CD4-positive, alpha-beta T cell treated with Interleukin-17A for 4 hours (primary cell): ENCODE data around the gene SH3TC1.

ENCODE experiments used
- DNase-seq: peaks from one replicate; pipeline ENCODE4 v3.0.0-alpha.2; 2020; ENCODE audit warnings: mixed read lengths

SH3TC1 gene

DNA sequence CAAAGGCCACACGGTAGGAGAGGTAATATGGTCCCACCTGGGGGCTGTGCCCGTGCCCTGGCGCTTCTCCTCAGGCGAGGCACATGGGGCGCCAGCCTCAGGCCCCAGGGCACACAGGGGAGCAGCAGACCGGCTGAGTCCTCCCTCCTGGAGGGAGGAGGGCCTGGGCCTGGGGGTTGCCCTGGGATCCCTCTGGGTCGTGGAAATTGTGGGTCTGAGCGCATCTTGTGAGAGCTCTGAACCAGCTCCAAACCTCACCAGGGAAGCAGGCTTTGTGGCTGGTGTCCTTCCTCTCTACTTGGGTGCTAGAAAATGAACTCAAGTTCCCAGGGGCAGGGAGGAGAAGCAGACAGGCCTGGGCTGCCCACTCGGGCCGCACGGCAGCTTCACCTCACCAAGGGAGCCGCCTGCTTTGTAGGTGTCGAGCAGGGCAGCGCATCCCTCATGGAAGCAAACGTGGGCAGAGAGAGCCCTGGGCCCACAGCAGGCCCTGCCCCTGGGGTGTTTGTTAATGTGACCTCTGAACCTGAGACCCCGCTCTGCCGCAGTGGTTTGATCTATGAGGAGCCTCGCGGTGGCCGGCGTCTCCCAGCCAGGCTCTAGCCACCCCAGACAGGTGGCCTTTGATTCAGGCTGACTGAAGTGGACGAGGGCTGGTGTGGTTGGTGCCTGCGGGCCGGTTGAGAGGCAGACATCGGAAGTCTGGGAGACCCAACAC lies 81.2 kb downstream of the SH3TC1 start:
- DNase-seq = no peak

DNA sequence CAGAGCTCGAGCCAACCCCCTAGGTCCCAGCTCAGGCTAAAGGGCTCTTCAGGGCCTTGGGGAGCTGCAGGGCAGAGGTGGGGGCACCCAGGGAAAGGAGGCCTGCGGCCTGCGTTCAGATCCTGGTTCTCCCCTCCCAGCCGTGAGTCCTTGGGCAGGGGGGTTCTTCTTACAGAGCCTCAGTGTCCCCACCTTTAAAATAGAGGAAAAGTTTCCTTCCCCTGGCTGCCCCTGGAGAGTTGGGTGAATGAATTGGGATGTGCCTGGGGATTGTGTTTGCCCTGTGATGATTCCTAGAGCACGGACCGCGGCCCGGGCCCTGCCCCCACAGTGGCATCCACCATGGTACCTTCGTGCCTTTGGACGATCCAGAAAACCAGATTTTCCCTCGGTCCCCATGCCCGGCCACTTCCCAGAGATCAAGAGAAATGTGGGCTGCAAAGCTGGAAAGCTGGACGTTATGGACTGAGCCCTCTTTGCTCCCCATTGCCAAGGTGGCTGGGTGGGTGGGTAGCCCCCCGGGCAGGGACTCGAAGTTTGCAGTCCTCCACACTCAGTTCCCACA lies 81.9 kb downstream of the SH3TC1 start:
- DNase-seq = no peak

GRCh38 chr4:8281519-8282133 lies 82.5 kb downstream of the SH3TC1 start:
- DNase-seq = no peak

DNA sequence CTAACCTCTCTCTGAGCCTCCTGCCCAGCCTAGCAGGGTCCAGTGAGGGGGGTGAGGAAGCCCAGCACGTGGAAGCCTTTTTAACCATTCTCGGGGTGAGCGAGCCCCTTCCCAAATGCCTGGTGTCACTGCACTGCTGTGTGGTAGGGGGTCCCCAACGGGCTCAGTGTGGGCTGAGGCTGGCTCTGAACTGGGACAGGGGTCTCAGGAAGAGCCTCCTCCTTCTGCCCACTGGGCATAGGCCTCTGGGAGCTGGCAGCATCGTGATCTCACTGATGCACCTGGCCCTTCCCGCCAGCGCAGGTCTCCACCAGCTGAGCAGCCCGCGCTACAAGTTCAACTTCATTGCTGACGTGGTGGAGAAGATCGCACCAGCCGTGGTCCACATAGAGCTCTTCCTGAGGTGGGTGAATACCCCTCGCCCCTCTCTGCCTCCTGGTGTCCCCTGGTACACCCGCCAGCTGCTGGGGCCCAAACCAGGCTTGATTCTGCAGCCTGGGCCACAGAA lies 83.1 kb downstream of the SH3TC1 start:
- DNase-seq = no peak

DNA sequence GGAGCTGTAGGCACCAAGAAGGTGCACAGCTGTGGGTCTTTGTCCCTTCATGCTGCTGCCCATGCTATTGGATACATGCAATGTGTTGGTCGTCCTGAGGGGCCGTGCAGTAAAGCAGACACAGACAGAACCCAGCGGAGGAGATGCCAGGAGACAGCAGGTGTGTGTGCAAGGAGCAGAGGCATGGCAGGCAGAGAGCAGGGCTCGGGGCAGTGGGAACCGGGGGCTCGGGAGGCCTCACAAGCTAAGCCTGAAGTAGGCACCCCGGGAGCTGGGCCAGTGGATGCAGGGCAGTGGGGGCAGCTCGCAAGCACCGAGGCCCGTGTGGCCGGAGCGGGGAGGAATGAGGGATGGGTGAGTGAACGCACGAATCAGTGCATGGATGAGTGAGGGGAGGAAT lies 83.7 kb downstream of the SH3TC1 start:
- DNase-seq = no peak

DNA sequence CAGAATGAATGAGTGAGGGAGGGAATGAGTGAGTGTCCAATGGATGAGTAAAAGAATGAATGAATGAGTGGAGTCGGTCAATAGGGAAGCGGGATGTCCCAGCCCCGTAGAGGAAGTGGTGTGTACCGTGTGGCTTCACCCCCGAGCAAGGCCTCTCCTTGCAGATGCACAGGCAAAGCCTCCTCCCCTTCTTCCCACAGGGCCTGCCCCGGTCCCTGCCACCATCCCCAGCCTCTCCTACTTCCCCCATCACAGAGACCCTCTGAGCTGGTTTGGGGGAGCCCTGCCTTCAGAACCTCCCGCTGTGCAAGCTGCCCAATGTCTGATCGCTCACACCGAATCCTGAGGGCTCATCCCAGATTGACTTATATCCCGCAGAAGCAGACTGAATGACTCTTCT lies 84.1 kb downstream of the SH3TC1 start:
- no peak for DNase-seq

- no peak for DNase-seq
Observed at GRCh38 chr4:8283631-8284121, 84.6 kb downstream of the SH3TC1 start.

GRCh38 chr4:8284391-8284790 lies 85.3 kb downstream of the SH3TC1 start:
- no peak for DNase-seq

- no peak for DNase-seq
Observed at GRCh38 chr4:8285143-8285975, 86.3 kb downstream of the SH3TC1 start.

GRCh38 chr4:8285976-8286718 lies 87.1 kb downstream of the SH3TC1 start:
- DNase-seq = no peak

DNA sequence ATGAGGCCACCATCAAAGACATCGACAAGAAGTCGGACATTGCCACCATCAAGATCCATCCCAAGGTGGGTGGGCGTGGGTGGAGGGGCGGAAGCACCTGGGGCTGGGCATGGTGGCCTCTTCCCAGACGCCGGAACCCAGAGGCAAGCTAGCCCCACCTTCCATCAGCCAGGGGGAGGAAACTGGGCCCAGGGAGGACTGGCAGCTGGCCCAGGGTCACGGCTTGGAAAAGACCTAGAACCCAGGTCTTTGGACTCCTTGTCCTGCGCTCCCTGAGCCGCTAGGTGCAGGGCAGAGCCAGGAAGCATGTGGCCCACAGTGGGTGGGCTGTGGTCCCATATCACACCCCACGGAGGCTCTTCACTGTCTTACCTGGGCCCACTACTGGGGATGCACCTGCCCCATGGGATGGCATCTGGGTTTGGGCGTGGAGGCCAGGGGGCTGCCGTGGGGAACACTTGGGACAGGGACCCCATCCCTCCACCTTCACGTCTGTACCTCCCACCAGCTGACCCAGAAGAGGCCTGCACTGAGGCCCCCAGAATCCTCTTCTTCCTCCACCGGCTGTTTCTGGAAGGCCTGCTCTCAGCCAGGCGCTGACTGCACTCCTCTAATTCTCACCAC lies 87.7 kb downstream of the SH3TC1 start:
- DNase-seq = no peak

- no peak for DNase-seq
Observed at GRCh38 chr4:8287343-8288280, 88.5 kb downstream of the SH3TC1 start.

- DNase-seq = no peak
Observed at GRCh38 chr4:8289151-8289750, 90.2 kb downstream of the SH3TC1 start.

DNA sequence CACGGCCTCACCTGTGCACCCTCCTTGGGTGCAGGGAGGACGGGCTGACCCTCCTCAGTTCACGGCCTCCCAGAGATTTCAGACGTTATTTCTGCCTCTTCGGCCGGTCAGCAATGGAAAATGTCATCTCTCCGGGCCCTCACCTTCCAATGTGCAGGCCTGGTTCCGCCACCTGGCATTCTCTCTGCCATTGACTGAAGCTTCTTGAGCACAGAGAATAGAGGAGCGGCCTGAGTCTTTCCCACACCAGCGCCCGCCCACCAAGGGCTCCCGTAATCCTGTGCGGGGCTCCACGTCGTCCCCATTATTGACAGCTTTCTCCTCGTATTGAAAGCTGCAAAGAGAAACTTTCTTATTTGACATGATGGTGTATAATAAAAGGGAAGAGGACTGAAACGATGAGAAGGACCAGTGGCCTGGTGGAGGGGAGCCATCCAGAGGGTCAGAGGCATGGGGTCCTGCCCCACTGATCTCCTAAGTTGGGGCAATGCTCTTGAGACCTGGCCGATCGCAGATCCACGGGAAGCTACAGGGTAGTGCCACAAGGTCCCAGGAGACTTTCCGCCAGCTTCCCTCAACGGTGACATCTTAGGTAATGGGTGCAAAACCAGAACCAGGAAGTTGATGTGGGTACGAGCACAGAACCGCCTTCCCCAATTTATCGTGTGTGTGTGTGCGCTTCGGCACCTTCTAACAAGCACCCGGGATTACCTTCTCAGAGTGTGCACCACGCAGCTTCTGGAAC lies 91.0 kb downstream of the SH3TC1 start:
- DNase-seq = no peak

- no peak for DNase-seq
Observed at GRCh38 chr4:8290701-8290970, 91.5 kb downstream of the SH3TC1 start.
